ENCODE results near the gene EXD3. TPM values are rescaled to one million over a fixed set of nuclear protein-coding genes. Genes with fewer than 3 reads are reported as not detected.

Gene EXD3
- total and polyA plus RNA-seq, 9 of the 15 experiments (the other 6 are each of a cell fraction or from before 2014, with no cell fraction given) = 0.29 to 12.5 (median 3.9) TPM

DNA sequence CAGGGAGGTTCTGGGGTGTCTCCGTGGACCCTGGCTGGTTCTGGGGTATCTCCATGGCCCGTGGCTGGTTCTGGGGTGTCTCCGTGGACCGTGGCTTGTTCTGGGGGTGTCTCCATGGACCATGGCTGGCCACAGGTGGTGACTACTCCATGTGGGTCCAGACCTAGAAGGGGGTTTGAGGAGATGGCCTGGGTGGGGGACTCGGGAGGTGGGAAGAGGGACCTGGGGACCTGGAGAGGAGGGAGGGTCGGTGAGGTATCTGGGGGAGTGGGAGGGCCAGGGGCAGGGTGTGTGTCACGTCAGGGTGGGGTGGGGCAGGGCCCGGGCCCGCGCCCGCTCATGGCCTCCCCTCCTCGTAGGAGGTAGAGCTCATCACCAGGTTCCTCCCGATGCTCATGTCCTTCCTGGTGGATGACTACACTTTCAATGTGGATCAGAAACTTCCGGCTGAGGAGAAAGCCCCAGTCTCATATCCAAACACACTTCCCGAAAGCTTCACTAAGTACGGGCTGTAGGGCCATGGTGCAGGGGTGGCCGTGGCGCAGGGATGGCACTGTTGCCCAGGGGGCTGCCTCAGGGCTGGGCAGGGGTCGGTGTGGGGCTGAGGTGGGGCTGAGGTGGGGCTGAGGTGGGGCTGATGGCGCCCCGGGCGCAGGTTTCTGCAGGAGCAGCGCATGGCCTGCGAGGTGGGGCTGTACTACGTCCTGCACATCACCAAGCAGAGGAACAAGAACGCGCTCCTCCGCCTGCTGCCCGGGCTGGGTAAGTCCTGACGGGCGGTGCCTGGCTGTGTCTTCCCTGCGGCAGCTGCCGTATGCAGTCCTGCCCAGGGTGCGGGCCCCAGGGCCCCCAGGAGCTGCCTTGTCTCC, 156.1 kb downstream of the EXD3 start:
- intact Hi-C loops (cut with micrococcal nuclease) = no loop called here
- BruUV-seq (replicated peaks) = no TSS peak
- H3K9me3 ChIP-seq (replicated peaks; ENCODE audit: control insufficient read depth, insufficient read depth, low read depth, low read length) = no peaks in the 10 kb centered on the region
- peaks cover 10% of the 10 kb centered on the region; the same call in 2 of the 3 replicates for H3K79me2 ChIP-seq (ENCODE audit: control insufficient read depth, insufficient read depth, low read length)
- ChIA-PET CTCF (ENCODE audit: low intra/inter-chr PET ratio) (no interaction called here), POLR2A (interaction anchor here (0.5 to 4.2 kb wide), 8 partner anchors 10 to 137 kb away, joined by 3 to 23 read pairs (median 3); partner anchors contain the start of genes NRARP and TOR4A)
- H4K20me1 ChIP-seq (replicated peaks; ENCODE audit: control insufficient read depth, insufficient read depth, low read length) = no peaks in the 10 kb centered on the region
- DNase-seq (ENCODE audit: extremely low read depth in 1 of 4, low spot score in 3 of 4) (no peak), FAIRE-seq (no peak), ATAC-seq (no peak)
- H3K4me1 ChIP-seq (replicated peaks in 1 of 2; ENCODE audit: control insufficient read depth in 2 of 2, insufficient read depth in 2 of 2, low read length in 2 of 2) = peaks cover 20 to 60% of the 10 kb centered on the region in 2 experiments
- H3K4me3 ChIP-seq = no peak overlapping the region
- H3K27ac ChIP-seq (ENCODE audit: extremely low read depth, low read depth, low read length) = no peak overlapping the region
- H3K9ac ChIP-seq (ENCODE audit: insufficient read depth in 1 of 2, low read depth in 2 of 2, low read length in 2 of 2) = peak overlapping the region in 1 of 2 experiments; percentile 28; a peak in 1 of 4 replicates
- H3K27me3 ChIP-seq (ENCODE audit: control insufficient read depth in 2 of 2, insufficient read depth in 2 of 2, low read length in 2 of 2) = no peaks in the 10 kb centered on the region
- H2AFZ ChIP-seq (ENCODE audit: low read depth, low read length) = no peak overlapping the region
- no peaks in the 10 kb centered on the region for H3K9me1 ChIP-seq (ENCODE audit: control insufficient read depth, insufficient read depth, low read length)
- no peak overlapping the region for H3K4me2 ChIP-seq (ENCODE audit: insufficient read depth, low read length)
- in situ Hi-C loops (cut with MboI) = no loop called here
- 92% methylated on average over 20 of the region's 34 CpGs for WGBS (ENCODE audit: insufficient coverage, low coverage, missing lambda C conversion rate)
- TF ChIP-seq RBFOX2 (IDR thresholded peaks at IDR 0.05; ENCODE audit: low read depth, low read length) (peak; percentile 41; the same call in 1 of the 2 replicates), SP2 (IDR thresholded peaks at IDR 0.05; ENCODE audit: extremely low read depth, low read depth, low read length, poor library complexity, severe bottlenecking) (no peak), RBM22 (IDR thresholded peaks at IDR 0.05; ENCODE audit: low read depth, low read length, poor library complexity, severe bottlenecking) (peak; percentile 28), MYBL2 (IDR thresholded peaks at IDR 0.05; ENCODE audit: low read depth) (no peak), MYBL2 (CRISPR knock-in tag; IDR thresholded peaks at IDR 0.05; ENCODE audit: borderline replicate concordance) (no peak), ZC3H11A (IDR thresholded peaks at IDR 0.05; ENCODE audit: low read depth, low read length) (no peak), POLR2G (IDR thresholded peaks at IDR 0.05; ENCODE audit: low read depth, low read length) (peak; percentile 57)
- peaks cover 73% of the 10 kb centered on the region for H3K36me3 ChIP-seq (ENCODE audit: control insufficient read depth, insufficient read depth, low read length)
